ENCODE results near the gene CBLB. TPM values are rescaled to one million over a fixed set of nuclear protein-coding genes. Genes with fewer than 3 reads are reported as not detected.

The CBLB gene
- total RNA-seq, 6 experiments from 2014 or later, result 17.6 to 22.6 (median 20.6) TPM

DNA sequence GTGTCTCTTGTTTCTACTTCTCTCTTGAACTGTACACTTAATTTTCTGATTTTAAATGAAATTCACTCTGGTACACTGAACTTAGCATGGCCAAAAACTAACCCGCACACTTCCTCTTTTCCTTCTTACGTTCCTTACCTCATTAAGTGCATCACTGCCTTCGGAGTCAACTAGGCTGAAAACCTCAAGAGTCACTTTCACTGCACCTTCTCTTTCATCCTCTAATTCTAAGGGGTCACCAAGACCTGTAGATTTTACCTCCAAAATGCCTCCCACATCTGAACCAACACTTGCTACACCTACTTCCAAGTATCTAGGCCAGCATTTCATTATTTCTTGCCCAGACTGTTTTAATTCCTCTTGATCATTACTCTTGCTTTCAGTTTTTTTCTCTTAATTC lies 6.6 kb downstream of the CBLB start:
- H3K36me3 Mint-ChIP-seq (ENCODE audit: low read depth), result peaks cover 15% of the 10 kb centered on the region
- no peak for DNase-seq
- no peaks in the 10 kb centered on the region for H3K9me3 Mint-ChIP-seq
- H3K4me3 Mint-ChIP-seq, result no peak overlapping the region
- H3K4me1 Mint-ChIP-seq (ENCODE audit: low read depth), result peaks cover 44% of the 10 kb centered on the region
- H3K27ac Mint-ChIP-seq, result no peak overlapping the region
- no peaks in the 10 kb centered on the region for H3K27me3 Mint-ChIP-seq (ENCODE audit: insufficient read depth)
- TF ChIP-seq, protein P1, sequence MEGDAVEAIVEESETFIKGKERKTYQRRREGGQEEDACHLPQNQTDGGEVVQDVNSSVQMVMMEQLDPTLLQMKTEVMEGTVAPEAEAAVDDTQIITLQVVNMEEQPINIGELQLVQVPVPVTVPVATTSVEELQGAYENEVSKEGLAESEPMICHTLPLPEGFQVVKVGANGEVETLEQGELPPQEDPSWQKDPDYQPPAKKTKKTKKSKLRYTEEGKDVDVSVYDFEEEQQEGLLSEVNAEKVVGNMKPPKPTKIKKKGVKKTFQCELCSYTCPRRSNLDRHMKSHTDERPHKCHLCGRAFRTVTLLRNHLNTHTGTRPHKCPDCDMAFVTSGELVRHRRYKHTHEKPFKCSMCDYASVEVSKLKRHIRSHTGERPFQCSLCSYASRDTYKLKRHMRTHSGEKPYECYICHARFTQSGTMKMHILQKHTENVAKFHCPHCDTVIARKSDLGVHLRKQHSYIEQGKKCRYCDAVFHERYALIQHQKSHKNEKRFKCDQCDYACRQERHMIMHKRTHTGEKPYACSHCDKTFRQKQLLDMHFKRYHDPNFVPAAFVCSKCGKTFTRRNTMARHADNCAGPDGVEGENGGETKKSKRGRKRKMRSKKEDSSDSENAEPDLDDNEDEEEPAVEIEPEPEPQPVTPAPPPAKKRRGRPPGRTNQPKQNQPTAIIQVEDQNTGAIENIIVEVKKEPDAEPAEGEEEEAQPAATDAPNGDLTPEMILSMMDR (IDR thresholded peaks at IDR 0.05), result no peak

DNA sequence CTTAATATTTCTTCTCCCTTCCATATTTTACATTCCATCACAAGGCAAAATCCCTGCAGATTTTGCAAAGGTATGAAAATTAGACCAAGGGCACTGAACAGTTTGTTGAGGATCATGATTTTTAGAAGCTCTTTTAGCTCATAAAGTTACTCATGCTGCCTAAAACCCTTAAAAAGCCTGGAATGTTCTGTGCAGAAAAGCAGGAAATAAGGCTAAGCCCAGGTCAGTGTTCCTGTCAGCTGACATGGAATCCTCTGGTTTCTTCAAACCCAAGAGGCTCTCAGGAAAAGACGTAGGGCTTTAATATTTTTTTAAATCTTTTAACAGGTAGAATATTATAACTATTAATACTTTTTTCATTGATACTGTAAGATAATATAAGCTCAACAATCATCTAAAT lies 8.2 kb downstream of the CBLB start:
- Mint-ChIP-seq H3K4me3 (no peak overlapping the region), H3K27me3 (ENCODE audit: insufficient read depth) (no peaks in the 10 kb centered on the region), H3K27ac (peak overlapping the region; percentile 24; the same call in 1 of the 2 replicates)

GRCh38 chr3:105858017-105858416 lies 10.8 kb downstream of the CBLB start:
- Mint-ChIP-seq H3K4me1 (ENCODE audit: low read depth) (peaks cover 9% of the 10 kb centered on the region), H3K9me3 (no peaks in the 10 kb centered on the region), H3K27me3 (ENCODE audit: insufficient read depth) (no peaks in the 10 kb centered on the region), H3K27ac (no peak overlapping the region), H3K4me3 (no peak overlapping the region), H3K36me3 (ENCODE audit: low read depth) (peaks cover 18% of the 10 kb centered on the region)
- TF ChIP-seq, protein P1 (IDR thresholded peaks at IDR 0.05), result no peak
- DNase-seq, result no peak

More for the DNA sequence above, 8.2 kb downstream of the CBLB start:
- DNase-seq, result no peak
- Mint-ChIP-seq H3K9me3 (no peaks in the 10 kb centered on the region), H3K4me1 (ENCODE audit: low read depth) (peaks cover 28% of the 10 kb centered on the region), H3K36me3 (ENCODE audit: low read depth) (peaks cover 15% of the 10 kb centered on the region)
- TF ChIP-seq, protein P1 (IDR thresholded peaks at IDR 0.05), result no peak

DNA sequence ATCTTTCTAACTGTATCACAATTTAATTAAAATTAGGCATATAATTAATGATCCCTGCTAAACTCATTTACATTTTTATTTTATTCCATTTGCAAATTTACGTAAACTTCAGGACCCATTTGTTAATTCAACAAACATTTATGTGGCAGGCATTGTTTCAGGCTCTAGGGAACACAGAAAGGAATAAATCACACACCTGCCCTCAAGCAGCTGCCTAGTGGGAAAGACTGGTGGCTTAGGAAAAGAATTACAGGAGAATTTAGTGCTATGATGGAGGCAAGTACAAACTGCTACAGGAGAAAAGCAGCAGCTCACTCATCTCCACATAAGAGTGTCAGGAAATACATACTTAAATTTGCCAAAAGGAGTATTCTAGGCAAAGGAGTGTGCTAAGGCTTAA lies 11.2 kb downstream of the CBLB start:
- peaks cover 20% of the 10 kb centered on the region for H3K36me3 Mint-ChIP-seq (ENCODE audit: low read depth)
- no peak overlapping the region for H3K4me3 Mint-ChIP-seq
- TF ChIP-seq, protein P1 (IDR thresholded peaks at IDR 0.05), result no peak
- no peak overlapping the region for H3K27ac Mint-ChIP-seq
- H3K4me1 Mint-ChIP-seq (ENCODE audit: low read depth), result peaks cover 9% of the 10 kb centered on the region
- H3K9me3 Mint-ChIP-seq, result no peaks in the 10 kb centered on the region
- no peak for DNase-seq
- no peaks in the 10 kb centered on the region for H3K27me3 Mint-ChIP-seq (ENCODE audit: insufficient read depth)

DNA sequence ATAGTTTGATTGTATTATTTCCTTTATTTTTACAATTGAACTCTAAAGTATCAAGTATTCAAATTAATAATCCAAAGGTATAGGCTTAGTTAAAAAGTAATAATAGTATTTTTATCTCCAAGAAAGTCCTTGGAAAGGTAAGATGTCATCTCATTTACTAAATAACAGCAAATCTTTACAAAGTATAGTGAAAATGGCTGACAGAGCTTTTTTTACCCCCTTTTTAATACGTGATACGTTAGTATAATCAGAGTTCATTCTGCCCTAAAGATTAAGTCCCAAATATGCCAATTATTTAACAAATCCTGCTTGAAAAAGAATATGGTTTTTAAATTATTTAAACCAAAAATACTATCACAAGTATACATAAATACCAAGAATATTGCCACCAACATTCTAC lies 12.2 kb downstream of the CBLB start:
- no peak for DNase-seq
- no peaks in the 10 kb centered on the region for H3K9me3 Mint-ChIP-seq
- H3K36me3 Mint-ChIP-seq (ENCODE audit: low read depth), result peaks cover 20% of the 10 kb centered on the region
- peaks cover 9% of the 10 kb centered on the region for H3K4me1 Mint-ChIP-seq (ENCODE audit: low read depth)
- no peak overlapping the region for H3K27ac Mint-ChIP-seq
- H3K4me3 Mint-ChIP-seq, result no peak overlapping the region
- TF ChIP-seq, protein P1 (IDR thresholded peaks at IDR 0.05), result no peak
- no peaks in the 10 kb centered on the region for H3K27me3 Mint-ChIP-seq (ENCODE audit: insufficient read depth)
